MM.1S (cell line): ENCODE results near the gene SART3.

ENCODE experiments used
- CTCF ChIP-seq: fragments of 300-600 bp; sonication (generic); IDR thresholded peaks from 2 replicates; pipeline ENCODE4 v1.5.1; 2016; ENCODE audit warnings: antibody characterized with exemption, low read length, mixed read lengths
- EZH2 ChIP-seq: fragments of 300-600 bp; sonication (generic); optimal IDR thresholded peaks from 2 replicates; pipeline ENCODE3; 2017; ENCODE audit warnings: low read depth, mild to moderate bottlenecking, antibody characterized with exemption, low read length, mixed read lengths
- EZH2phosphoT487 ChIP-seq: fragments of 300-600 bp; sonication (generic); IDR thresholded peaks from 2 replicates; pipeline ENCODE4 v1.6.1; 2018; ENCODE audit warnings: antibody characterized with exemption, low read length

- TF ChIP-seq CTCF: no peak
- no peak for TF ChIP-seq EZH2
- no peak for TF ChIP-seq EZH2phosphoT487
Measured at GRCh38 chr12:108596854-108597558, 36.0 kb upstream of the SART3 start.
